Caco-2 (cell line): ENCODE data around the gene SLC35B4. TPM values are rescaled to one million over a fixed set of nuclear protein-coding genes. Genes with fewer than 3 reads are reported as not detected.

Source experiments
- BruUV-seq: library from RNA; stranded (reverse); fragments of 400-500 nt; replicated peaks from 2 replicates; lab custom pipeline; 2021; lab: Mats Ljungman, UMichigan
- CTCF ChIA-PET: fragments of 300-600 bp; sonication (Branson Sonifier 250); formaldehyde crosslinking; loops from one replicate; lab custom pipeline; 2022; ENCODE audit warnings: antibody characterized with exemption; lab: Charles Lee
- POLR2A ChIA-PET: fragments of 300-600 bp; sonication (Branson Sonifier 250); formaldehyde crosslinking; loops from one replicate; lab custom pipeline; 2022; ENCODE audit warnings: antibody characterized with exemption; lab: Charles Lee
- DNase-seq, 2 experiments: peaks; one replicate each; pipeline versions ENCODE4 v3.0.0 to v3.0.0-alpha.2; 2020 to 2022
- H3K27me3 ChIP-seq: replicated peaks from 2 replicates; pipeline ENCODE4 v1.6.0; 2011; ENCODE audit warnings: low read length; ENCODE audit not compliant: control insufficient read depth, insufficient read depth
- H3K36me3 ChIP-seq: 2 replicates; pipeline ENCODE4 v1.5.1; 2011; ENCODE audit warnings: low read length; ENCODE audit not compliant: control insufficient read depth, insufficient read depth
- H3K4me1 ChIP-seq: fragments of 250-450 bp; sonication (Bioruptor Pico); 2 replicates; pipeline ENCODE4 v1.5.1; 2020; ENCODE audit warnings: mild to moderate bottlenecking
- H3K4me3 ChIP-seq: 2 replicates; pipeline ENCODE4 v1.5.1; 2011; ENCODE audit warnings: low read depth, mild to moderate bottlenecking, control low read depth, low read length
- H3K9me3 ChIP-seq: fragments of 250-450 bp; sonication (Bioruptor Pico); 2 replicates; pipeline ENCODE4 v1.5.1; 2020; ENCODE audit warnings: mild to moderate bottlenecking, moderate library complexity
- H3K27ac Mint-ChIP-seq: one replicate; pipeline ENCODE4 v1.8.0; 2022; ENCODE audit warnings: mixed read lengths; ENCODE audit not compliant: unreplicated experiment
- H3K27me3 Mint-ChIP-seq: one replicate; pipeline ENCODE4 v1.8.0; 2022; ENCODE audit warnings: mixed read lengths; ENCODE audit not compliant: insufficient read depth, unreplicated experiment
- H3K36me3 Mint-ChIP-seq: one replicate; pipeline ENCODE4 v1.8.0; 2022; ENCODE audit warnings: mild to moderate bottlenecking, mixed read lengths; ENCODE audit not compliant: insufficient read depth, unreplicated experiment
- H3K4me1 Mint-ChIP-seq: one replicate; pipeline ENCODE4 v1.8.0; 2022; ENCODE audit warnings: low read depth, mixed read lengths; ENCODE audit not compliant: unreplicated experiment
- H3K4me3 Mint-ChIP-seq: one replicate; pipeline ENCODE4 v1.8.0; 2022; ENCODE audit warnings: mild to moderate bottlenecking, moderate library complexity, mixed read lengths; ENCODE audit not compliant: unreplicated experiment
- H3K9me3 Mint-ChIP-seq: one replicate; pipeline ENCODE4 v1.8.0; 2022; ENCODE audit warnings: mixed read lengths; ENCODE audit not compliant: unreplicated experiment
- intact Hi-C: fragments of 100-400 bp; cut with micrococcal nuclease; formaldehyde crosslinking; loops from one replicate; pipeline ENCODE4 v1.10.0; 2022; ENCODE audit not compliant: unreplicated experiment
- total RNA-seq: library from RNA; stranded (reverse); gene quantifications from 2 replicates; pipeline ENCODE4 v1.2.3, GENCODE V29; 2022
- TF ChIP-seq, protein P1 (sequence below), 2 experiments: fragments of 200-600 bp in 1 of 2; IDR thresholded peaks; 1 replicate in 1 of 2; 2 replicates in 1 of 2; pipeline versions ENCODE4 v1.5.1 to v1.8.0; 2011 to 2022; ENCODE audit warnings: antibody characterized with exemption in 1 of 2, control low read depth in 1 of 2, inconsistent platforms in 1 of 2, low read depth in 1 of 2, low read length in 1 of 2, mild to moderate bottlenecking in 1 of 2, moderate library complexity in 1 of 2; ENCODE audit not compliant: insufficient read depth in 1 of 2, severe bottlenecking in 1 of 2, unreplicated experiment in 1 of 2

The SLC35B4 gene
- total RNA-seq, 1 experiment from 2014 or later = 18.2 TPM

DNA sequence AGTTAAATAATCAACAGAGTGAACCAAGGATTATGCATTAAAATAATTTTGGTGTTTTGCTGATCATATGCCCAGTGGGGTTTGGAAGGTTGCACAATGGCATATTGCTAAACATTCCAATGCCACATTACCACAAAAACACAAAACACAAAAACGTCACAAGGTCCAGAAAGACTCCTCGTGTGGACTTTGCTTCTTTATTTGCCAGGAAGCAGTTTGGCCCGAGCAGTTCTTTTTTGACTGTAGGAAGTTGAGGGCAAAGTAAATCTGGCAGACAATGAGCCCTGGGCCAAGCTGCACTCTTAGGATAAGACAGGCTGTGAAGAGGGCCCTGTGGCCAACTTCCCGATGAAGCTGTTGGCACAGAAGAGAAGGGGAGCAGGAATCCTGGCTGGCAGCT is 39.2 kb upstream of the SLC35B4 start:
- H3K27ac Mint-ChIP-seq = no peak overlapping the region
- DNase-seq = no peak
- no peaks in the 10 kb centered on the region for H3K9me3 Mint-ChIP-seq
- BruUV-seq = no TSS peak
- intact Hi-C loops = loop anchor here (2.0 kb wide), 1 partner anchor 223 kb away; no protein-coding TSS in a partner anchor
- H3K9me3 ChIP-seq = no peaks in the 10 kb centered on the region
- CTCF ChIA-PET = no interaction called here
- no peaks in the 10 kb centered on the region for H3K4me1 Mint-ChIP-seq
- TF ChIP-seq, protein P1, sequence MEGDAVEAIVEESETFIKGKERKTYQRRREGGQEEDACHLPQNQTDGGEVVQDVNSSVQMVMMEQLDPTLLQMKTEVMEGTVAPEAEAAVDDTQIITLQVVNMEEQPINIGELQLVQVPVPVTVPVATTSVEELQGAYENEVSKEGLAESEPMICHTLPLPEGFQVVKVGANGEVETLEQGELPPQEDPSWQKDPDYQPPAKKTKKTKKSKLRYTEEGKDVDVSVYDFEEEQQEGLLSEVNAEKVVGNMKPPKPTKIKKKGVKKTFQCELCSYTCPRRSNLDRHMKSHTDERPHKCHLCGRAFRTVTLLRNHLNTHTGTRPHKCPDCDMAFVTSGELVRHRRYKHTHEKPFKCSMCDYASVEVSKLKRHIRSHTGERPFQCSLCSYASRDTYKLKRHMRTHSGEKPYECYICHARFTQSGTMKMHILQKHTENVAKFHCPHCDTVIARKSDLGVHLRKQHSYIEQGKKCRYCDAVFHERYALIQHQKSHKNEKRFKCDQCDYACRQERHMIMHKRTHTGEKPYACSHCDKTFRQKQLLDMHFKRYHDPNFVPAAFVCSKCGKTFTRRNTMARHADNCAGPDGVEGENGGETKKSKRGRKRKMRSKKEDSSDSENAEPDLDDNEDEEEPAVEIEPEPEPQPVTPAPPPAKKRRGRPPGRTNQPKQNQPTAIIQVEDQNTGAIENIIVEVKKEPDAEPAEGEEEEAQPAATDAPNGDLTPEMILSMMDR (IDR thresholded peaks at IDR 0.05; ENCODE audit: insufficient read depth in 1 of 2, low read depth in 1 of 2, low read length in 1 of 2, severe bottlenecking in 1 of 2, unreplicated experiment in 1 of 2) = no peak
- H3K36me3 Mint-ChIP-seq = no peaks in the 10 kb centered on the region
- H3K27me3 ChIP-seq = no peaks in the 10 kb centered on the region
- H3K36me3 ChIP-seq = no peaks in the 10 kb centered on the region
- no peak overlapping the region for H3K4me3 Mint-ChIP-seq
- peaks cover 3% of the 10 kb centered on the region for H3K27me3 Mint-ChIP-seq
- POLR2A ChIA-PET = no interaction called here
- H3K4me1 ChIP-seq = no peaks in the 10 kb centered on the region
- H3K4me3 ChIP-seq = no peak overlapping the region

DNA sequence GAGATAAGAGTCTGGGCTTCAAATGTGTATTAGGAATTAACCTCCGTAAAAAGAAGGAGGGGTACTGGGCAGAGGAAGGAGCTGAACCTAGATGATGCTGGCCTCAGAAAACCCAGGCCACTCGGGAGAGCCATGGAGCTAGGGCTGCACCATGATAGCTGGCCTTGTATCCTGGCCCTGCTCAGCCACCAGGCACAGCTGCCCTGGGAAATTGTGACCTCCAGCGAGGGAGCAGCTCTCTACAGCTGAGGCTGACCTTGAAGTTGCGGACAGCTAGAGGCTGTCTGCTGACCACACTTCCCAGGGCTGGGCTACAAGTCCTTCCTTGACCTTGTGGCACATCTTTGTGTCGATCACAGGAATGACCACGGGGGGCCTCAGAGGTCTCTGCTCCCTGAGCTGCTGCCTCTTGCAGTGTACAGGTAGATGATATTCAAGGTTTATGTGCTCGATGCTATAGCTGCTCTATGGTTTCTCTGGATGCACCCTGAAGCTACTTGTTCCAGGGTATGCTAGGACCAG is 38.3 kb upstream of the SLC35B4 start:
- intact Hi-C loops = no loop called here
- H3K9me3 Mint-ChIP-seq = no peaks in the 10 kb centered on the region
- Histone ChIP-seq H3K4me1 (no peaks in the 10 kb centered on the region), H3K27me3 (no peaks in the 10 kb centered on the region), H3K36me3 (no peaks in the 10 kb centered on the region), H3K9me3 (no peaks in the 10 kb centered on the region), H3K4me3 (no peak overlapping the region)
- H3K27me3 Mint-ChIP-seq = no peaks in the 10 kb centered on the region
- TF ChIP-seq, protein P1 (IDR thresholded peaks at IDR 0.05; ENCODE audit: insufficient read depth in 1 of 2, low read depth in 1 of 2, low read length in 1 of 2, severe bottlenecking in 1 of 2, unreplicated experiment in 1 of 2) = no peak
- no peaks in the 10 kb centered on the region for H3K36me3 Mint-ChIP-seq
- H3K4me3 Mint-ChIP-seq = no peak overlapping the region
- POLR2A ChIA-PET = no interaction called here
- H3K27ac Mint-ChIP-seq = no peak overlapping the region
- CTCF ChIA-PET = no interaction called here
- DNase-seq = no peak
- H3K4me1 Mint-ChIP-seq = no peaks in the 10 kb centered on the region
- BruUV-seq = no TSS peak

DNA sequence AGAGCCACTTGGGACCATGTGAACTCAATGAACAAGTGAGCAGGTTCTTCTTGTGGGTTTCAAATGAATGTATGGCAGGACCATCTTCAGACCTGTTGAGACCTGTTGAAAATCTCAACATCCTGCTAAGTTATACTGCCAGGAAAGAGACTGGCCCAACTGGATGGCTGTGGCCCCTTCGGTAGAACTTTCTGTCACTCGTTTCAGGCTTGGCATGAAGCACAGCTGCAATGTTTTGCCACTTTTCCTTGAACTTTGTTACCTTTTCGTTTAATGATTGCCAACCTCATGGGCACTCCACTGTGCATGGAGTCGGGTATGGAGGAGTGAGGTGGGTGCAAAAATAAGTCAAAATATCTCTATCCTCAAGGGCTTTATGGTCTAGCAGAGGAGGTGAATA is 36.7 kb upstream of the SLC35B4 start:
- no peak for DNase-seq
- Histone ChIP-seq H3K9me3 (no peaks in the 10 kb centered on the region), H3K27me3 (no peaks in the 10 kb centered on the region), H3K4me3 (no peak overlapping the region), H3K4me1 (no peaks in the 10 kb centered on the region), H3K36me3 (no peaks in the 10 kb centered on the region)
- CTCF ChIA-PET = interaction anchor here (0.7 kb wide), 1 partner anchor 36 kb away, joined by 13 read pairs; the partner anchor contains the start of gene SLC35B4
- Mint-ChIP-seq H3K9me3 (no peaks in the 10 kb centered on the region), H3K4me3 (no peak overlapping the region), H3K27ac (no peak overlapping the region), H3K36me3 (no peaks in the 10 kb centered on the region), H3K27me3 (no peaks in the 10 kb centered on the region), H3K4me1 (no peaks in the 10 kb centered on the region)
- intact Hi-C loops = no loop called here
- TF ChIP-seq, protein P1 (IDR thresholded peaks at IDR 0.05; ENCODE audit: insufficient read depth in 1 of 2, low read depth in 1 of 2, low read length in 1 of 2, severe bottlenecking in 1 of 2, unreplicated experiment in 1 of 2) = no peak
- POLR2A ChIA-PET = no interaction called here
- BruUV-seq = no TSS peak
